ENCODE results near the gene COX7A2. TPM values are rescaled to one million over a fixed set of nuclear protein-coding genes. Genes with fewer than 3 reads are reported as not detected.

The COX7A2 gene
- total RNA-seq, 1 experiment from 2014 or later = 524 TPM

DNA sequence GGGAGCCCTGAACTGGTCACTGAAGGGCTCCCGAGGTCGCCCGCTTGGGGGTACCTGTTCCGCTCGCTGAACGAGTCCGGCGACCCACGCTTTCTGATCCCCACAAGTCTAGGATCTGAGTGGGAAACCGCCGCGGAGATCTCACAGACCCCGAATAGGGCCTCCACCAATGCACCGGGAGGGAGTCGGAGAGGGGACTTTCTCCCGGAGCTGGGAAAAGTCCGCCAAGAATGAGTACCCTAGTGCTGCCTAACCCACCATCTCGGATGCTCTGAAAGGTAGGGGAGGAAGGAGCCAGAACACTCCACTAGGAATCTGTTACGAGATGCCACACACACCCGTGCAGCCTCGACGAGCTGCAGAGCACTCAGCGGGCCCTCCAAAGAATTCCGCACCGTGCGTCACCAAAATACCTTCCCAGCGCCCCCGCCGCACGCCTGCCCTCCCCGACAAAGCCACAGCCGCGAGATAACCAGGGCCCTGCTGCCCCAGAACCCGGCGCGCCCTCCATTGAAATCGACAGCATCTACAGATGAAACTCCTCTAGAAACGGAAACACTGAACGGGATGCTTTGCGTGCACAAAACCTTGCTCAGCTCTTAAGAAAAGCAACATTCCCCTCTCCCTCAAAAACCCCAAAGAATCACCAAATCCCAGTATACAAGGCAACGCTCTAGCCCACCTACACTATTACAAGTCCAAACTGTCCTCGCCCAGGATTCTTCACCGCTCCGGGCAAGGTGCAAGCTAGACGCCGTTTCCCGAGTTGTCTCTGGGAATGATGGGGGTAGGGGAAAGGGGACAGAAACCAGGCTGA, 38.4 kb downstream of the COX7A2 start:
- TF ChIP-seq, protein P1, sequence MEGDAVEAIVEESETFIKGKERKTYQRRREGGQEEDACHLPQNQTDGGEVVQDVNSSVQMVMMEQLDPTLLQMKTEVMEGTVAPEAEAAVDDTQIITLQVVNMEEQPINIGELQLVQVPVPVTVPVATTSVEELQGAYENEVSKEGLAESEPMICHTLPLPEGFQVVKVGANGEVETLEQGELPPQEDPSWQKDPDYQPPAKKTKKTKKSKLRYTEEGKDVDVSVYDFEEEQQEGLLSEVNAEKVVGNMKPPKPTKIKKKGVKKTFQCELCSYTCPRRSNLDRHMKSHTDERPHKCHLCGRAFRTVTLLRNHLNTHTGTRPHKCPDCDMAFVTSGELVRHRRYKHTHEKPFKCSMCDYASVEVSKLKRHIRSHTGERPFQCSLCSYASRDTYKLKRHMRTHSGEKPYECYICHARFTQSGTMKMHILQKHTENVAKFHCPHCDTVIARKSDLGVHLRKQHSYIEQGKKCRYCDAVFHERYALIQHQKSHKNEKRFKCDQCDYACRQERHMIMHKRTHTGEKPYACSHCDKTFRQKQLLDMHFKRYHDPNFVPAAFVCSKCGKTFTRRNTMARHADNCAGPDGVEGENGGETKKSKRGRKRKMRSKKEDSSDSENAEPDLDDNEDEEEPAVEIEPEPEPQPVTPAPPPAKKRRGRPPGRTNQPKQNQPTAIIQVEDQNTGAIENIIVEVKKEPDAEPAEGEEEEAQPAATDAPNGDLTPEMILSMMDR (conservative IDR thresholded peaks at IDR 0.05) = no peak
- TF ChIP-seq EZH2 (IDR thresholded peaks at IDR 0.05; ENCODE audit: low read depth) = no peak
- intact Hi-C loops (cut with micrococcal nuclease; ENCODE audit: unreplicated experiment) = loop anchor here (1.0 to 10.0 kb wide), 12 partner anchors 103 to 1530 kb away; no protein-coding TSS in a partner anchor
- Histone ChIP-seq H4K20me1 (ENCODE audit: insufficient read depth) (no peaks in the 10 kb centered on the region), H2AFZ (peak overlapping the region; percentile 83), H3K9me3 (ENCODE audit: insufficient read depth, low read depth) (no peaks in the 10 kb centered on the region), H3K4me2 (peak overlapping the region; percentile 93), H3K27ac (no peak overlapping the region), H3K9me2 (ENCODE audit: insufficient read depth) (no peaks in the 10 kb centered on the region), H3K79me2 (ENCODE audit: low read depth) (no peaks in the 10 kb centered on the region), H3K27me3 (ENCODE audit: insufficient read depth, low read depth) (0 out of 2 replicates have a peak, but pooled peaks cover 4% of the 10 kb centered on the region), H3K4me3 (peak overlapping the region; percentile 60), H3K36me3 (ENCODE audit: low read depth) (no peaks in the 10 kb centered on the region), H3K4me1 (replicated peaks; ENCODE audit: insufficient read depth) (peaks cover 11% of the 10 kb centered on the region; the same call in 1 of the 2 replicates), H3F3A (ENCODE audit: insufficient read depth, low read depth) (peaks cover 8% of the 10 kb centered on the region; the same call in 1 of the 2 replicates)
- ChIA-PET POLR2A (ENCODE audit: unreplicated experiment) (interaction anchor here (0.5 to 0.7 kb wide), 2 partner anchors 1598 to 1620 kb away, joined by 3 to 6 read pairs; no protein-coding TSS in a partner anchor), CTCF (interaction anchor here (0.6 to 1.6 kb wide), 4 partner anchors 9 to 1466 kb away, joined by 3 to 7 read pairs (median 4); no protein-coding TSS in a partner anchor)
- DNase-seq = peak; percentile 45 to 59
- TSS peak; percentile 52 for BruUV-seq (replicated peaks)

DNA sequence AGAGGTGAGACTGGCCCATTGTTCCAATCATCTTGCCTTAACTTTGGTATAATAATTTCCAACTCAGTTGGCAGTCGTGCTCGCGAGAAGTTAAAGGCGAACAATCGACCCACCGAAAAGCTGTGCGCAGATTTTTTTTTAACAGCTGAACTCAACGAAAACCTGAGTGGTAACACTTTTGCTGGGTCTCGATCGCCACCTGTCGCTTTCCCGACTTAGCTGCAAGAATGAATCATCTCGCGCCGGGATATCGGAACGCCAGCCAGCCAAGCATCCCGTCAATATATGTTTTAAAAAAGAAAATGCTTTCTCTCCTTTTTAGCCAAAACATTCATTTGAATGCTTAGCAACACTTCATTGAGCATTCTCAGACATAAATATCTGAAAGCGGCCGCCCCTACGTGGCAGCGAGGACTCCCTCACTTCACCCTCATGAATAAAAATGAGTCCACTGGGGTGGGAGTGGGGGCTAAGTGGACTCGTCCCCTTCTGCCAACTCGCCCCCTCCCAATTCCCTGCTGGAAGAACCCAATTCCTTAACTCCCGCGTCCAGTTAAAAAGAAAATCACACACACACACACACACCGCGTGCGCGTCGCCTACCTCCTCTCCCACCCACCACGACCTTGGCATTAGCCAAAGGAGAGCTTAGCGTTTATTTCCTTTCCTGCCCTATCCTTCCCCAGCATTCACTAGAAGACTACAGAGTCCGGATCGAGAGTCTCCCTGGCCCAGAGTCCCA, 39.2 kb downstream of the COX7A2 start:
- Histone ChIP-seq H3K4me3 (peak overlapping the region; percentile 60), H4K20me1 (ENCODE audit: insufficient read depth) (no peaks in the 10 kb centered on the region), H3K36me3 (ENCODE audit: low read depth) (no peaks in the 10 kb centered on the region), H3K9me2 (ENCODE audit: insufficient read depth) (no peaks in the 10 kb centered on the region), H3K27ac (no peak overlapping the region), H3K27me3 (ENCODE audit: insufficient read depth, low read depth) (0 out of 2 replicates have a peak, but pooled peaks cover 4% of the 10 kb centered on the region), H3K79me2 (ENCODE audit: low read depth) (no peaks in the 10 kb centered on the region), H3K9me3 (ENCODE audit: insufficient read depth, low read depth) (no peaks in the 10 kb centered on the region), H2AFZ (peak overlapping the region; percentile 83), H3F3A (ENCODE audit: insufficient read depth, low read depth) (peaks cover 8% of the 10 kb centered on the region; the same call in 1 of the 2 replicates), H3K4me1 (replicated peaks; ENCODE audit: insufficient read depth) (peaks cover 11% of the 10 kb centered on the region; the same call in 1 of the 2 replicates), H3K4me2 (peak overlapping the region; percentile 93)
- CTCF ChIA-PET = interaction anchor here (0.5 to 0.7 kb wide), 4 partner anchors 265 to 1226 kb away, joined by 3 to 8 read pairs (median 4); no protein-coding TSS in a partner anchor
- POLR2A ChIA-PET (ENCODE audit: unreplicated experiment) = interaction anchor here (0.5 to 0.6 kb wide), 2 partner anchors 157 to 1460 kb away, joined by 5 read pairs; no protein-coding TSS in a partner anchor
- intact Hi-C loops (cut with micrococcal nuclease; ENCODE audit: unreplicated experiment) = loop anchor here (1.0 to 10.0 kb wide), 9 partner anchors 210 to 1530 kb away; no protein-coding TSS in a partner anchor
- no TSS peak for BruUV-seq (replicated peaks)
- peak; percentile 70 to 74 for DNase-seq
- TF ChIP-seq EZH2 (IDR thresholded peaks at IDR 0.05; ENCODE audit: low read depth) = no peak
- TF ChIP-seq, protein P1 (conservative IDR thresholded peaks at IDR 0.05) = peak; percentile 84

DNA sequence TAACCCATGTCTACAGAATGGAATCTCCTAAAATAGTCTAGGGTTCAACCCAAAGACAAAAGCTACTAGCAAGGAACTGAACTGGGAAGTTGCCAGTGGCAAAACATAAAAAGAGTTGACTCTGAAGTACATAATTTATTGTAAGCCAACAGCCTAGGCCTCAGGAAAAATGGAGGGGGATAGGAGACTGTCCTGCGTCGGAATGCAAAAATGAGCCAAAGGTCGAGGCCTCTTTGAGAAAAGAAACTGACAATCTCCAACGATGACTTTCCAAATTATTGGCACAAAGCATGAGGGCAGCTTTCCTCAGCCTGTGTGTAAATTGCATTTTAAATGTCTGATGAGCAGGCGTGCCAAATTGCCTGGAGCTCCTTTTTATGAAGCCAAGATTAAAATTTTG, 39.9 kb downstream of the COX7A2 start:
- H3K4me3 ChIP-seq = peak overlapping the region; percentile 60
- H3K4me2 ChIP-seq = peak overlapping the region; percentile 93
- DNase-seq = no peak
- peaks cover 11% of the 10 kb centered on the region; the same call in 1 of the 2 replicates for H3K4me1 ChIP-seq (replicated peaks; ENCODE audit: insufficient read depth)
- peaks cover 8% of the 10 kb centered on the region; the same call in 1 of the 2 replicates for H3F3A ChIP-seq (ENCODE audit: insufficient read depth, low read depth)
- no peaks in the 10 kb centered on the region for H3K9me3 ChIP-seq (ENCODE audit: insufficient read depth, low read depth)
- H3K36me3 ChIP-seq (ENCODE audit: low read depth) = no peaks in the 10 kb centered on the region
- no peak overlapping the region for H3K27ac ChIP-seq
- 0 out of 2 replicates have a peak, but pooled peaks cover 4% of the 10 kb centered on the region for H3K27me3 ChIP-seq (ENCODE audit: insufficient read depth, low read depth)
- CTCF ChIA-PET = interaction anchor here (0.7 kb wide), 1 partner anchor 1113 kb away, joined by 3 read pairs; no protein-coding TSS in a partner anchor
- H2AFZ ChIP-seq = peak overlapping the region; percentile 83; the same call in 1 of the 2 replicates
- no peaks in the 10 kb centered on the region for H4K20me1 ChIP-seq (ENCODE audit: insufficient read depth)
- no peaks in the 10 kb centered on the region for H3K9me2 ChIP-seq (ENCODE audit: insufficient read depth)
- POLR2A ChIA-PET (ENCODE audit: unreplicated experiment) = no interaction called here
- intact Hi-C loops (cut with micrococcal nuclease; ENCODE audit: unreplicated experiment) = loop anchor here (1.0 to 10.0 kb wide), 9 partner anchors 209 to 1529 kb away; no protein-coding TSS in a partner anchor
- BruUV-seq (replicated peaks) = no TSS peak
- TF ChIP-seq, protein P1 (conservative IDR thresholded peaks at IDR 0.05) = no peak
- TF ChIP-seq EZH2 (IDR thresholded peaks at IDR 0.05; ENCODE audit: low read depth) = no peak
- H3K79me2 ChIP-seq (ENCODE audit: low read depth) = no peaks in the 10 kb centered on the region
